Adipocyte (in vitro differentiated cells): Measurements from ENCODE around the gene KATNAL2.

Experiments
- DNase-seq: peaks from one replicate; pipeline ENCODE4 v3.0.0-alpha.2; 2015; ENCODE audit warnings: low read depth
- H3K27me3 ChIP-seq: replicated peaks from 2 replicates; pipeline ENCODE4 v1.7.0; 2013; ENCODE audit warnings: mild to moderate bottlenecking, low read length, moderate library complexity; ENCODE audit not compliant: control insufficient read depth, insufficient read depth
- H3K36me3 ChIP-seq: 2 replicates; pipeline ENCODE4 v1.7.0; 2013; ENCODE audit warnings: low read length, mild to moderate bottlenecking, moderate library complexity; ENCODE audit not compliant: control insufficient read depth, insufficient read depth, severe bottlenecking
- H3K4me1 ChIP-seq: 2 replicates; pipeline ENCODE4 v1.7.0; 2013; ENCODE audit warnings: mild to moderate bottlenecking, low read length, moderate library complexity; ENCODE audit not compliant: control insufficient read depth, insufficient read depth
- H3K4me3 ChIP-seq: 2 replicates; pipeline ENCODE4 v1.7.0; 2013; ENCODE audit warnings: mild to moderate bottlenecking, low read length, moderate library complexity
- H3K9ac ChIP-seq: 2 replicates; pipeline ENCODE4 v1.7.0; 2013; ENCODE audit warnings: mild to moderate bottlenecking, low read length, moderate library complexity
- H3K9me3 ChIP-seq: 2 replicates; pipeline ENCODE4 v1.7.0; 2013; ENCODE audit warnings: mild to moderate bottlenecking, low read length, moderate library complexity; ENCODE audit not compliant: control insufficient read depth

Gene KATNAL2

GRCh38 chr18:47036298-47036874, 119.0 kb downstream of the KATNAL2 start:
- no peak overlapping the region for H3K4me3 ChIP-seq
- H3K36me3 ChIP-seq = no peaks in the 10 kb centered on the region
- no peaks in the 10 kb centered on the region for H3K9me3 ChIP-seq
- no peaks in the 10 kb centered on the region for H3K27me3 ChIP-seq
- peak; percentile 70 for DNase-seq
- no peaks in the 10 kb centered on the region for H3K4me1 ChIP-seq
- H3K9ac ChIP-seq = no peak overlapping the region

- H3K27me3 ChIP-seq = no peaks in the 10 kb centered on the region
- no peak overlapping the region for H3K9ac ChIP-seq
- DNase-seq = no peak
- no peaks in the 10 kb centered on the region for H3K9me3 ChIP-seq
- H3K4me1 ChIP-seq = no peaks in the 10 kb centered on the region
- H3K4me3 ChIP-seq = no peak overlapping the region
- H3K36me3 ChIP-seq = no peaks in the 10 kb centered on the region
These were observed 119.7 kb downstream of the KATNAL2 start for GRCh38 chr18:47036927-47037578.

GRCh38 chr18:47040982-47041381, 123.6 kb downstream of the KATNAL2 start:
- H3K4me3 ChIP-seq = no peak overlapping the region
- H3K27me3 ChIP-seq = no peaks in the 10 kb centered on the region
- H3K9me3 ChIP-seq = no peaks in the 10 kb centered on the region
- no peak for DNase-seq
- H3K36me3 ChIP-seq = no peaks in the 10 kb centered on the region
- H3K9ac ChIP-seq = no peak overlapping the region
- no peaks in the 10 kb centered on the region for H3K4me1 ChIP-seq

GRCh38 chr18:47050468-47050867, 133.1 kb downstream of the KATNAL2 start:
- no peaks in the 10 kb centered on the region for H3K9me3 ChIP-seq
- H3K27me3 ChIP-seq = no peaks in the 10 kb centered on the region
- H3K9ac ChIP-seq = no peak overlapping the region
- no peaks in the 10 kb centered on the region for H3K36me3 ChIP-seq
- no peak overlapping the region for H3K4me3 ChIP-seq
- DNase-seq = peak; percentile 83
- H3K4me1 ChIP-seq = no peaks in the 10 kb centered on the region

GRCh38 chr18:47054369-47054768, 137.0 kb downstream of the KATNAL2 start:
- DNase-seq = no peak
- H3K27me3 ChIP-seq = no peaks in the 10 kb centered on the region
- no peaks in the 10 kb centered on the region for H3K4me1 ChIP-seq

GRCh38 chr18:47062471-47062870, 145.1 kb downstream of the KATNAL2 start:
- Histone ChIP-seq H3K27me3 (no peaks in the 10 kb centered on the region), H3K36me3 (peaks cover 10% of the 10 kb centered on the region), H3K9ac (no peak overlapping the region), H3K4me1 (no peaks in the 10 kb centered on the region), H3K9me3 (peaks cover under 1% of the 10 kb centered on the region), H3K4me3 (no peak overlapping the region)
- no peak for DNase-seq

More at GRCh38 chr18:47054369-47054768, 137.0 kb downstream of the KATNAL2 start:
- no peaks in the 10 kb centered on the region for H3K9me3 ChIP-seq
- H3K9ac ChIP-seq = no peak overlapping the region
- no peaks in the 10 kb centered on the region for H3K36me3 ChIP-seq
- H3K4me3 ChIP-seq = no peak overlapping the region

GRCh38 chr18:47063096-47063495, 145.7 kb downstream of the KATNAL2 start:
- Histone ChIP-seq H3K4me1 (no peaks in the 10 kb centered on the region), H3K9me3 (peaks cover 6% of the 10 kb centered on the region), H3K27me3 (no peaks in the 10 kb centered on the region), H3K36me3 (peaks cover 13% of the 10 kb centered on the region), H3K9ac (no peak overlapping the region), H3K4me3 (no peak overlapping the region)
- no peak for DNase-seq

- no peak for DNase-seq
- H3K36me3 ChIP-seq = peaks cover 11% of the 10 kb centered on the region
- no peak overlapping the region for H3K4me3 ChIP-seq
- H3K9me3 ChIP-seq = peaks cover 6% of the 10 kb centered on the region
- H3K9ac ChIP-seq = no peak overlapping the region
- no peaks in the 10 kb centered on the region for H3K4me1 ChIP-seq
- H3K27me3 ChIP-seq = no peaks in the 10 kb centered on the region
These were observed 150.2 kb downstream of the KATNAL2 start for GRCh38 chr18:47067648-47068047.

- Histone ChIP-seq H3K27me3 (no peaks in the 10 kb centered on the region), H3K4me3 (no peak overlapping the region), H3K9ac (no peak overlapping the region), H3K36me3 (no peaks in the 10 kb centered on the region), H3K9me3 (no peaks in the 10 kb centered on the region), H3K4me1 (no peaks in the 10 kb centered on the region)
- DNase-seq = peak; percentile 4
These were observed 157.9 kb downstream of the KATNAL2 start for GRCh38 chr18:47075098-47075883.

GRCh38 chr18:47077111-47077510, 159.7 kb downstream of the KATNAL2 start:
- Histone ChIP-seq H3K9me3 (no peaks in the 10 kb centered on the region), H3K4me1 (no peaks in the 10 kb centered on the region), H3K27me3 (no peaks in the 10 kb centered on the region), H3K36me3 (no peaks in the 10 kb centered on the region), H3K4me3 (no peak overlapping the region), H3K9ac (no peak overlapping the region)
- no peak for DNase-seq

- no peak for DNase-seq
- Histone ChIP-seq H3K9me3 (no peaks in the 10 kb centered on the region), H3K4me1 (no peaks in the 10 kb centered on the region), H3K27me3 (no peaks in the 10 kb centered on the region), H3K4me3 (no peak overlapping the region), H3K36me3 (no peaks in the 10 kb centered on the region), H3K9ac (no peak overlapping the region)
These were observed 163.5 kb downstream of the KATNAL2 start for GRCh38 chr18:47080872-47081271.
